ENCODE results near the gene SDR39U1. TPM values are rescaled to one million over a fixed set of nuclear protein-coding genes. Genes with fewer than 3 reads are reported as not detected.

The SDR39U1 gene
- total RNA-seq, 6 experiments from 2014 or later: 24.9 to 32.8 (median 28.3) TPM

Other genes with a start within 250 kb of the SDR39U1 start
- 10 to 100 TPM; 32.1 to 49.8 (median 41.2) TPM for gene TM9SF1, start 247.3 kb downstream of the SDR39U1 start, total RNA-seq
- gene TSSK4, start 237.1 kb downstream of the SDR39U1 start, total RNA-seq: under 1 TPM in 2 of 6 experiments, not detected in 4; 0.29 TPM
- gene CHMP4A, start 229.3 kb downstream of the SDR39U1 start, total RNA-seq: 10 to 100 TPM; 11.9 to 28.9 (median 17.1) TPM
- 1 to 10 TPM; 3.7 to 6.3 (median 4.9) TPM for gene MDP1, start 226.7 kb downstream of the SDR39U1 start, total RNA-seq
- gene NEDD8, start 210.4 kb downstream of the SDR39U1 start, total RNA-seq: 10 to 100 TPM; 60.0 to 72.9 (median 68.7) TPM
- 10 to 100 TPM; 26.2 to 40.2 (median 34.2) TPM for gene GMPR2, start 209.8 kb downstream of the SDR39U1 start, total RNA-seq
- gene TINF2, start 200.2 kb downstream of the SDR39U1 start, total RNA-seq: 10 to 100 TPM; 13.4 to 28.1 (median 24.1) TPM
- 1 to 10 TPM in 2 of 6 experiments, under 1 TPM in 4; 0.37 to 1.9 (median 0.77) TPM for gene TGM1, start 179.6 kb downstream of the SDR39U1 start, total RNA-seq
- gene RABGGTA, start 171.2 kb downstream of the SDR39U1 start, total RNA-seq: 10 to 100 TPM; 11.5 to 28.3 (median 15.2) TPM
- gene DHRS1, start 143.0 kb downstream of the SDR39U1 start, total RNA-seq: 10 to 100 TPM; 49.1 to 89.3 (median 60.1) TPM
- 10 to 100 TPM in 4 of 6 experiments, 1 to 10 TPM in 2; 8.2 to 15.3 (median 11.4) TPM for gene NOP9, start 142.9 kb downstream of the SDR39U1 start, total RNA-seq
- gene CIDEB, start 134.8 kb downstream of the SDR39U1 start, total RNA-seq: 100 to 1,000 TPM; 118 to 219 (median 196) TPM
- 1 to 10 TPM; 1.8 to 5.8 (median 3.5) TPM for gene LTB4R2, start 132.6 kb downstream of the SDR39U1 start, total RNA-seq
- 1 to 10 TPM; 2.7 to 5.5 (median 3.9) TPM for gene LTB4R, start 131.3 kb downstream of the SDR39U1 start, total RNA-seq
- 1 to 10 TPM; 2.3 to 7.2 (median 3.9) TPM for gene ADCY4, start 107.7 kb downstream of the SDR39U1 start, total RNA-seq
- 1 to 10 TPM in 2 of 6 experiments, under 1 TPM in 4; 0.70 to 1.6 (median 0.90) TPM for gene RIPK3, start 102.8 kb downstream of the SDR39U1 start, total RNA-seq
- 1 to 10 TPM; 1.0 to 3.7 (median 2.0) TPM for gene NFATC4, start 74.6 kb downstream of the SDR39U1 start, total RNA-seq
- 1 to 10 TPM; 1.8 to 6.1 (median 2.7) TPM for gene NYNRIN, start 43.8 kb downstream of the SDR39U1 start, total RNA-seq
- gene CBLN3, start 13.1 kb downstream of the SDR39U1 start, total RNA-seq: 1 to 10 TPM in 4 of 6 experiments, under 1 TPM in 2; 0.74 to 1.8 (median 1.2) TPM
- gene KHNYN, start 12.8 kb downstream of the SDR39U1 start, total RNA-seq: 10 to 100 TPM; 19.6 to 24.9 (median 21.4) TPM
- not detected for gene CMA1, start 65.5 kb upstream of the SDR39U1 start, total RNA-seq
- 1 to 10 TPM in 2 of 6 experiments, not detected in 4; 1.8 to 2.5 TPM for gene CTSG, start 133.5 kb upstream of the SDR39U1 start, total RNA-seq
- gene GZMH, start 166.9 kb upstream of the SDR39U1 start, total RNA-seq: under 1 TPM in 5 of 6 experiments, not detected in 1; 0.44 to 0.93 (median 0.48) TPM
- gene GZMB, start 191.4 kb upstream of the SDR39U1 start, total RNA-seq: under 1 TPM in 4 of 6 experiments, not detected in 2; 0.66 to 0.88 (median 0.78) TPM

Measured in right lobe of liver (tissue), 5 donors.